K562 (cell line): ENCODE results near the gene HEBP1. TPM values are rescaled to one million over a fixed set of nuclear protein-coding genes. Genes with fewer than 3 reads are reported as not detected.
A peak's percentile ranks its signal among the peaks of the same experiment; 100 is the strongest.

ENCODE experiments used
- CEBPG ChIP-seq, 3 experiments: fragments of 200-800 bp in 1 of 3; sonication (Bioruptor generic) in 1 of 3; sonication (generic) in 1 of 3; formaldehyde crosslinking in 1 of 3; IDR thresholded peaks in 2 of 3; conservative IDR thresholded peaks in 1 of 3; 2 replicates each; pipeline versions ENCODE4 v1.6.1 to v1.8.0; 2016 to 2022; ENCODE audit warnings: missing compliant biosample characterization in 2 of 3, missing genetic modification characterization in 2 of 3, mild to moderate bottlenecking in 1 of 3, missing genetic modification reagents in 1 of 3
- CSDE1 ChIP-seq, 2 experiments: fragments of 450-650 bp; IDR thresholded peaks; 2 replicates each; pipeline ENCODE4 v1.6.1; 2016; ENCODE audit warnings: mild to moderate bottlenecking in 1 of 2
- ELF4 ChIP-seq: fragments of 450-650 bp; formaldehyde crosslinking; IDR thresholded peaks from 2 replicates; pipeline ENCODE4 v1.4.0; 2022; ENCODE audit warnings: missing genetic modification characterization
- ESRRB ChIP-seq: fragments of 250-450 bp; sonication (Bioruptor Pico); IDR thresholded peaks from 2 replicates; pipeline ENCODE4 v1.5.0; 2020; ENCODE audit warnings: mild to moderate bottlenecking, moderate library complexity, borderline replicate concordance
- GTF2F1 ChIP-seq: IDR thresholded peaks from 2 replicates; pipeline ENCODE4 v1.6.1; 2011; ENCODE audit warnings: low read depth, low read length, improper control_type of control experiment
- HNRNPK ChIP-seq: fragments of 200-400 bp; formaldehyde crosslinking; IDR thresholded peaks from one replicate; pipeline ENCODE4 v1.6.1; 2018; ENCODE audit warnings: mild to moderate bottlenecking, low read depth, low read length; ENCODE audit not compliant: poor library complexity, severe bottlenecking
- IRF1 ChIP-seq: sonication (generic); formaldehyde crosslinking; IDR thresholded peaks from 2 replicates; pipeline ENCODE4 v1.8.0; 2022; ENCODE audit warnings: missing genetic modification reagents, mild to moderate bottlenecking, borderline replicate concordance
- KLF13 ChIP-seq: fragments of 450-650 bp; IDR thresholded peaks from 2 replicates; pipeline ENCODE4 v1.6.1; 2016; ENCODE audit warnings: missing genetic modification characterization, low read depth, mild to moderate bottlenecking, missing compliant biosample characterization, moderate library complexity, borderline replicate concordance
- MECOM ChIP-seq: fragments of 250-450 bp; sonication (Bioruptor Pico); IDR thresholded peaks from 2 replicates; pipeline ENCODE4 v1.8.0; 2022; ENCODE audit warnings: inconsistent platforms
- NEUROD1 ChIP-seq: fragments of 150-350 bp; IDR thresholded peaks from 2 replicates; pipeline ENCODE4 v1.6.1; 2014; ENCODE audit warnings: borderline replicate concordance, low read length, low read depth; ENCODE audit not compliant: partially characterized antibody
- NFE2 ChIP-seq: IDR thresholded peaks from 2 replicates; pipeline ENCODE4 v1.6.1; 2014; ENCODE audit warnings: antibody characterized with exemption, low read depth
- NFXL1 ChIP-seq: fragments of 450-650 bp; formaldehyde crosslinking; IDR thresholded peaks from 2 replicates; pipeline ENCODE4 v1.4.0; 2021; ENCODE audit warnings: mild to moderate bottlenecking
- NR2F6 ChIP-seq: fragments of 450-650 bp; formaldehyde crosslinking; IDR thresholded peaks from 2 replicates; pipeline ENCODE4 v1.4.0; 2020; ENCODE audit warnings: mild to moderate bottlenecking
- NR3C1 ChIP-seq: sonication (generic); formaldehyde crosslinking; IDR thresholded peaks from 2 replicates; pipeline ENCODE4 v1.8.1; 2022; ENCODE audit warnings: missing genetic modification reagents
- OTX1 ChIP-seq: fragments of 450-650 bp; formaldehyde crosslinking; IDR thresholded peaks from 2 replicates; pipeline ENCODE4 v1.4.0; 2022; ENCODE audit warnings: mild to moderate bottlenecking
- PPARD ChIP-seq: fragments of 250-450 bp; sonication (Bioruptor Pico); IDR thresholded peaks from 2 replicates; pipeline ENCODE4 v1.8.0; 2022; ENCODE audit warnings: inconsistent platforms, mild to moderate bottlenecking, moderate library complexity
- SMC3 ChIP-seq: conservative IDR thresholded peaks from 2 replicates; pipeline ENCODE4 v1.6.1; 2011; ENCODE audit warnings: low read depth, low read length, improper control_type of control experiment; ENCODE audit not compliant: insufficient read depth
- TAF1 ChIP-seq: IDR thresholded peaks from 2 replicates; pipeline ENCODE4 v1.6.1; 2011; ENCODE audit warnings: mild to moderate bottlenecking, low read length, moderate library complexity; ENCODE audit not compliant: insufficient read depth, control insufficient read depth, severe bottlenecking; ENCODE audit errors: extremely low read depth
- TCF7L2 ChIP-seq: fragments of 150-350 bp; IDR thresholded peaks from 2 replicates; pipeline ENCODE4 v1.6.1; 2016; ENCODE audit warnings: low read depth, mild to moderate bottlenecking, low read length, moderate library complexity
- TGIF2 ChIP-seq: sonication (generic); formaldehyde crosslinking; IDR thresholded peaks from 2 replicates; pipeline ENCODE4 v1.8.1; 2022; ENCODE audit warnings: mild to moderate bottlenecking, missing genetic modification reagents, moderate library complexity
- XRCC3 ChIP-seq: fragments of 450-650 bp; IDR thresholded peaks from 2 replicates; pipeline ENCODE4 v1.6.1; 2017; ENCODE audit warnings: mild to moderate bottlenecking, moderate library complexity
- YBX1 ChIP-seq: fragments of 450-650 bp; IDR thresholded peaks from 2 replicates; pipeline ENCODE4 v1.7.1; 2016; ENCODE audit warnings: mild to moderate bottlenecking
- ZBTB26 ChIP-seq: fragments of 450-650 bp; formaldehyde crosslinking; IDR thresholded peaks from 2 replicates; pipeline ENCODE4 v1.4.0; 2022; ENCODE audit warnings: missing genetic modification characterization
- ZFPM2 ChIP-seq: fragments of 250-450 bp; sonication (Bioruptor Pico); IDR thresholded peaks from 2 replicates; pipeline ENCODE4 v1.5.1; 2022; ENCODE audit warnings: mild to moderate bottlenecking
- ZKSCAN3 ChIP-seq: fragments of 250-450 bp; sonication (Bioruptor Pico); IDR thresholded peaks from 2 replicates; pipeline ENCODE4 v1.4.0; 2020
- ZNF395 ChIP-seq: fragments of 200-800 bp; sonication (Bioruptor generic); IDR thresholded peaks from 2 replicates; pipeline ENCODE4 v1.6.1; 2017; ENCODE audit warnings: missing genetic modification characterization, missing compliant biosample characterization
- ZNF778 ChIP-seq: fragments of 450-650 bp; formaldehyde crosslinking; IDR thresholded peaks from 2 replicates; pipeline ENCODE4 v1.4.0; 2020; ENCODE audit warnings: mild to moderate bottlenecking, moderate library complexity
- polyA plus RNA-seq, 8 experiments: library from polyadenylated mRNA; depleted of rRNA in 4 of 8; stranded (reverse) in 5 of 8; unstranded in 3 of 8; fragments of >200 nt; fragmentation: Nextera tagmentation in 2 of 8; fragmentation: Illumina TruSeq in 1 of 8; extraction: Ambion mirVana in 2 of 8; extraction: Trizol in 1 of 8; gene quantifications; 2 replicates each; pipeline versions ENCODE4 v1.2.1 to v1.2.3, GENCODE V29; 2011 to 2014; ENCODE audit warnings: inconsistent platforms in 1 of 8, missing spikeins in 1 of 8
- total RNA-seq, 7 experiments: library from RNA; depleted of rRNA in 6 of 7; stranded (reverse); fragments of >200 nt in 6 of 7; fragmentation: Illumina TruSeq in 2 of 7; extraction: Trizol in 2 of 7; gene quantifications; 2 replicates each; pipeline versions ENCODE4 v1.2.1 to v1.2.3, GENCODE V29; 2011 to 2021; ENCODE audit warnings: low replicate concordance in 1 of 7

The HEBP1 gene
- total and polyA plus RNA-seq, 9 of the 15 experiments (the other 6 are each of a cell fraction or from before 2014, with no cell fraction given): 1.1 to 10.1 (median 2.4) TPM

GRCh38 chr12:12927211-12928079, 72.6 kb downstream of the HEBP1 start (continued):
- TF ChIP-seq HNRNPK: no peak
- TF ChIP-seq IRF1 (CRISPR knock-in tag): no peak
- TF ChIP-seq PPARD (CRISPR knock-in tag): no peak
- TF ChIP-seq XRCC3: no peak
- no peak for TF ChIP-seq MECOM (CRISPR knock-in tag)
- no peak for TF ChIP-seq GTF2F1
- TF ChIP-seq NEUROD1: no peak
- no peak for TF ChIP-seq NR2F6 (CRISPR knock-in tag)
- no peak for TF ChIP-seq ZFPM2 (CRISPR knock-in tag)
- TF ChIP-seq ESRRB: no peak
- TF ChIP-seq KLF13 (tag): no peak
- TF ChIP-seq ZBTB26: no peak
- no peak for TF ChIP-seq ZNF778 (CRISPR knock-in tag)
- no peak for TF ChIP-seq OTX1 (CRISPR knock-in tag)
- no peak for TF ChIP-seq ZNF395
- peak; percentile 41; the same call in 1 of the 2 replicates for TF ChIP-seq NFE2
- no peak for TF ChIP-seq SMC3
- TF ChIP-seq ELF4: no peak
- no peak for TF ChIP-seq CSDE1 (IDR thresholded peaks at IDR 0.05)
- TF ChIP-seq CEBPG (CRISPR knock-in tag; IDR thresholded peaks at IDR 0.05): no peak
- TF ChIP-seq CEBPG (tag; conservative IDR thresholded peaks at IDR 0.05 in 1 of 2, IDR thresholded peaks at IDR 0.05 in 1 of 2): no peak
- no peak for TF ChIP-seq TCF7L2
- no peak for TF ChIP-seq ZKSCAN3
- no peak for TF ChIP-seq NFXL1 (CRISPR knock-in tag)
- TF ChIP-seq NR3C1 (CRISPR knock-in tag): no peak
- TF ChIP-seq YBX1: no peak
- TF ChIP-seq TGIF2 (CRISPR knock-in tag): no peak
- peak; percentile 28 for TF ChIP-seq TAF1
